Left lung (tissue), 10 donors: ENCODE measurements around the gene PRMT1. TPM values are rescaled to one million over a fixed set of nuclear protein-coding genes. Genes with fewer than 3 reads are reported as not detected.

ENCODE experiments used
- ATAC-seq: fragments of 200-7000 bp; cut with Tn5 transposase; one replicate; pipeline ENCODE4 v1.9.1; 2020; ENCODE audit warnings: moderate library complexity
- DNase-seq, 4 donors: peaks; one replicate each; pipeline ENCODE4 v3.0.0-alpha.2; 2013 to 2020
- H3K27ac ChIP-seq, 2 donors: fragments of 200-600 bp; sonication (generic) in 1 of 2; one replicate each; pipeline versions ENCODE4 v1.5.0 to v1.8.0; 2020 to 2021
- H3K27me3 ChIP-seq, 2 donors: fragments of 200-600 bp; sonication (generic) in 1 of 2; one replicate each; pipeline versions ENCODE4 v1.5.0 to v1.8.0; 2020 to 2021
- H3K36me3 ChIP-seq, 2 donors: fragments of 200-600 bp; sonication (generic) in 1 of 2; one replicate each; pipeline versions ENCODE4 v1.5.0 to v1.8.0; 2020 to 2021
- H3K4me1 ChIP-seq, 2 donors: fragments of 200-600 bp; one replicate each; pipeline ENCODE4 v1.8.0; 2021
- H3K4me3 ChIP-seq, 2 donors: fragments of 200-600 bp; sonication (generic) in 1 of 2; one replicate each; pipeline versions ENCODE4 v1.5.0 to v1.8.0; 2020 to 2021; ENCODE audit warnings: mild to moderate bottlenecking in 1 of 2
- H3K9me3 ChIP-seq, 2 donors: fragments of 200-600 bp; sonication (generic) in 1 of 2; one replicate each; pipeline versions ENCODE4 v1.5.0 to v1.8.0; 2020 to 2021
- intact Hi-C, 2 donors: fragments of 100-400 bp; cut with DNase I; formaldehyde crosslinking; loops; one replicate each; pipeline versions ENCODE4 v1.11.2 to v1.14.2; 2022
- polyA plus RNA-seq, 6 donors: library from polyadenylated mRNA; unstranded; fragments of 120-200 nt; gene quantifications; one replicate each; pipeline ENCODE4 v1.2.1, GENCODE V29; 2013; ENCODE audit not compliant: insufficient read length in 6 of 6
- total RNA-seq, 2 donors: library from RNA; stranded (reverse); fragmentation: NEBNext Ultra II Directional; extraction: Animal tissue kit (Norgen Biotek cat#: 25700); gene quantifications; one replicate each; pipeline ENCODE4 v1.2.1, GENCODE V29; 2021
- TF ChIP-seq, protein P1 (sequence below), 2 donors: fragments of 200-600 bp; sonication (generic) in 1 of 2; IDR thresholded peaks; one replicate each; pipeline versions ENCODE4 v1.5.0 to v1.8.0; 2021; ENCODE audit warnings: antibody characterized with exemption in 2 of 2
- donor health status: DM: no; HTN: yes; CAD: no.
- donor health status: DM: no; HTN: no; CAD: no.

PRMT1 gene
- total and polyA plus RNA-seq, 8 donors = 79.3 to 258 (median 221) TPM

DNA sequence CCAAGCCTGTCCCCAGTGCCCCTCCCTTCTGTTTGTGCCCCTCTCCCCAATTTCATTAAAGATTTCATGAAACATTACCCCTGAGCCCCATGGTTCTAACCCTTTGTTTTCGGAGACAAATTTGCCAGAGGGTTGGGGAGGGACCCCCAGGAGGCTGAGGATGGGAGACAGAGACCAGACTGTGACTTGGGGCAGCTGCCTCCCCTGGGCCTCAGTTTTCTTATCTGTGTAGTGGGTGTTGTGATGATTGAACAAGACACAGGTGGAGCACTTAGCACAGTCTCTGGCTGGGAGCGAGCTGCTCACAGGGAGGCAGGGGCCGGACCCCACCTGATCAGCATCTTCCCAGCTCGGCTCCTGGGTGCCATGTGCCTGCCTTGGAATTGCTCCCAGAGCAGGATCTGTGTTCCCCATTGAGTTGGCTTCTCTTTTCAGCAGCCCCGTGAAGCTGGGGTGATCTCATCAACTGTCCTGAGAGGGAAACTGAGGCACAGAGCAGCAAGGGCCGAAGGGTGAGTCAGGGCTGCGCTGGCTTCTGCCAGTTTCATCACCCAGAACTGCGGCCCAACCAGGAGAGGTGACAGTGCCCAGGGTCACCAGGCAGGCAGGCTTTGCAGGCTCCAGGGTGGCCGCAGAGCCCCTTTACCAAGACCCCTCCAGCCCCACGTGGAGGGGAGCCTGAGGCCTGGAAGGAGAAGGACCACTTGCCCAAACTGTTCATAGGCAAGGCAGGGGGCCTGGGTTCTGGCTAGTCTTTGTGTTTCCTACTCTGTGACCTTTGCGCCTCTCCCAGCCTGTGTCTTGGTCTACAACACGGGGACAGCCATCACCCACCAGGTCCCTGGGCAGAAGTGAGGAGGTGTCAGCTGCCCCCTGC, 18.3 kb upstream of the PRMT1 start:
- H3K27me3 ChIP-seq = no peaks in the 10 kb centered on the region
- H3K4me1 ChIP-seq = peaks cover 1 to 12% of the 10 kb centered on the region in 2 donors
- no peak overlapping the region for H3K4me3 ChIP-seq
- H3K36me3 ChIP-seq = peaks cover 0 to 96% of the 10 kb centered on the region in 2 donors
- no peaks in the 10 kb centered on the region for H3K9me3 ChIP-seq
- DNase-seq (no peak), ATAC-seq (no peak)
- TF ChIP-seq, protein P1, sequence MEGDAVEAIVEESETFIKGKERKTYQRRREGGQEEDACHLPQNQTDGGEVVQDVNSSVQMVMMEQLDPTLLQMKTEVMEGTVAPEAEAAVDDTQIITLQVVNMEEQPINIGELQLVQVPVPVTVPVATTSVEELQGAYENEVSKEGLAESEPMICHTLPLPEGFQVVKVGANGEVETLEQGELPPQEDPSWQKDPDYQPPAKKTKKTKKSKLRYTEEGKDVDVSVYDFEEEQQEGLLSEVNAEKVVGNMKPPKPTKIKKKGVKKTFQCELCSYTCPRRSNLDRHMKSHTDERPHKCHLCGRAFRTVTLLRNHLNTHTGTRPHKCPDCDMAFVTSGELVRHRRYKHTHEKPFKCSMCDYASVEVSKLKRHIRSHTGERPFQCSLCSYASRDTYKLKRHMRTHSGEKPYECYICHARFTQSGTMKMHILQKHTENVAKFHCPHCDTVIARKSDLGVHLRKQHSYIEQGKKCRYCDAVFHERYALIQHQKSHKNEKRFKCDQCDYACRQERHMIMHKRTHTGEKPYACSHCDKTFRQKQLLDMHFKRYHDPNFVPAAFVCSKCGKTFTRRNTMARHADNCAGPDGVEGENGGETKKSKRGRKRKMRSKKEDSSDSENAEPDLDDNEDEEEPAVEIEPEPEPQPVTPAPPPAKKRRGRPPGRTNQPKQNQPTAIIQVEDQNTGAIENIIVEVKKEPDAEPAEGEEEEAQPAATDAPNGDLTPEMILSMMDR (IDR thresholded peaks at IDR 0.05) = no peak
- intact Hi-C loops = no loop called here
- H3K27ac ChIP-seq = no peak overlapping the region

DNA sequence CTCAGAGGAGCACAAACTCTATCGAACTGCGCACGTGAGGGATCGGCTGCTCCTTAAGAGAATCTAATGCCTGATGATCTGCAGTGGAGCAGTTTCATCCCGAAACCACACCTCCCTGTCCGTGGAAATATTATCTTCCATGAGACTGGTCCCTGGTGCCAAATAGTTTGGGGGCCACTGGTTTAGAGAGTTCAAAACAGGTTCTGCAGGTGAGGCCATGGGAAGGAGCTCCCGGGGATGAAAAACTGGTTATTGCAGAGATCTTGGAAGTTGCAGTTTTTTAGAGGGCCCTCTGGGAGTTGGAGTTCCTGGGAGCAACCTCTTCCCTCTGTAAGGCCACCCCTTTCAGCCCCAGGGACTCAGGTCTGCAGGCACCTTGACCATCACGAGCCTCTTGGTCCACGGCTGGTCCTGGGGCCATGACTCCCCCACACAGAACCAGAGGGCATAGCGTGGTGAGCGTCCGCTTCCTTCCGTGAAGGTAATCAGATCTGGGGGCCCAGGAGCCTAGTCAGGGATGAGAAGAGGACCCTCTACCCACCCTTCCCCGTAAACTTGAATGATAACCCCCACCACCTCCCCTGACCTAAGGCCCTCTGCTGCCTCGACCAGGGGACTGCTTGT, 16.6 kb upstream of the PRMT1 start:
- peaks cover 0 to 79% of the 10 kb centered on the region in 2 donors for H3K36me3 ChIP-seq
- no peaks in the 10 kb centered on the region for H3K9me3 ChIP-seq
- no peaks in the 10 kb centered on the region for H3K27me3 ChIP-seq
- H3K4me3 ChIP-seq = no peak overlapping the region
- intact Hi-C loops = no loop called here
- no peak for DNase-seq
- no peak for ATAC-seq
- no peak overlapping the region for H3K27ac ChIP-seq
- H3K4me1 ChIP-seq = peaks cover 5 to 18% of the 10 kb centered on the region in 2 donors
- TF ChIP-seq, protein P1 (IDR thresholded peaks at IDR 0.05) = no peak

DNA sequence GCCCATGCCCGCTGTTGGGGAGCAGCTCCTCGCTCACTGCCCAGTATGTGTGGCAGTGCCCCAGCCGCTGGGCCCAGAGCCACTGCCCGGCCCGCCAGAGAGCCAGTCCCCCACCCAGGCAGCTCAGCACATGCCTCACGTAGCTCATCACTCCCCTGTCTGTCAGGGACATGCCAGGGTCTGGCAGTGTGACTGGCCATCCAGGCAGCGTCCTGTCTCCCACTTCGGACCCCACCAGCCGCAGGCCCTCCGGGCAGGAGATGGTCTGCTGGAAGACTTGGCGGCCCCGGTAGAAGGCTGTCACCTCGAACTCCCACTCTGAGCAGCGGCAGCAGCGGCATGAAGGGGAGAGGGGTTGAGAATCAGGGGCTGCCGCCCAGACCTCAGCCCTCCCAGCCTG, 15.1 kb upstream of the PRMT1 start:
- Histone ChIP-seq H3K4me3 (no peak overlapping the region), H3K9me3 (no peaks in the 10 kb centered on the region), H3K4me1 (peaks cover 10 to 29% of the 10 kb centered on the region in 2 donors), H3K36me3 (peaks cover 0 to 64% of the 10 kb centered on the region in 2 donors), H3K27me3 (no peaks in the 10 kb centered on the region), H3K27ac (no peak overlapping the region)
- intact Hi-C loops = no loop called here
- TF ChIP-seq, protein P1 (IDR thresholded peaks at IDR 0.05) = no peak
- ATAC-seq = no peak
- no peak for DNase-seq

DNA sequence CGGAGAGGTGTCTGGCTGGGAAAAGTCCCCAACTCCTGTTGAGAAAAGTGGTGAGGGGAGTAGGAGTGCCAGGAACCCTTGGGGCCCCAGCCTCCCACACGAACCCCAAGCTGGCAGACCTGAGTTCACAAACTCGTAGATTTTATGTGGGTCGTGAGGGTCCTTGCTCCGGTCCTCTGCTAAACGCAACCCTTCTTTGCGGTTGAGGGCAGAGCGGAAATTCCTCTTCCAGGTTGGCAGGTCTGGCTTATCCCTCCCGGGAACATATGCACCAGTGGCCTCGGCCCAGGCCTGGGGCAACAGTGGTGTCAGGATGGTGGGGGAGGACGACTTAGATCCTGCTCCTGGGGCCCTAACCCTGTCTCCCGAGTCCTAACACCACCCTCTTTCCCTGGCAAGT, 13.8 kb upstream of the PRMT1 start:
- H3K4me3 ChIP-seq = no peak overlapping the region
- intact Hi-C loops = no loop called here

More for the DNA sequence above, 13.8 kb upstream of the PRMT1 start:
- Histone ChIP-seq H3K27me3 (no peaks in the 10 kb centered on the region), H3K9me3 (no peaks in the 10 kb centered on the region), H3K4me1 (peaks cover 10 to 32% of the 10 kb centered on the region in 2 donors), H3K36me3 (peaks cover 0 to 52% of the 10 kb centered on the region in 2 donors), H3K27ac (peak overlapping the region in 1 of 2 donors; percentile 92)
- no peak for ATAC-seq
- DNase-seq = no peak
- TF ChIP-seq, protein P1 (IDR thresholded peaks at IDR 0.05) = no peak
